ENCODE data around the gene POLR2E. TPM values are rescaled to one million over a fixed set of nuclear protein-coding genes. Genes with fewer than 3 reads are reported as not detected.

The POLR2E gene
- polyA plus RNA-seq, 3 donors: 183 to 222 (median 195) TPM

- H3K9me3 Mint-ChIP-seq: peaks cover 0 to 6% (median under 1%) of the 10 kb centered on the region in 7 donors
- DNase-seq: no peak
- H3K27ac Mint-ChIP-seq: peak overlapping the region; percentile 38 to 91 (median 76)
These were observed 10.1 kb upstream of the POLR2E start for GRCh38 chr19:1105008-1105872.

More at GRCh38 chr19:1105008-1105872, 10.1 kb upstream of the POLR2E start:
- Histone ChIP-seq H3K4me1 (ENCODE audit: control insufficient read depth in 1 of 2, insufficient read depth in 2 of 2, low read length in 2 of 2) (peaks cover 57 to 66% of the 10 kb centered on the region in 2 donors), H3K36me3 (replicated peaks in 1 of 2; ENCODE audit: control insufficient read depth in 1 of 2, insufficient read depth in 2 of 2, low read length in 2 of 2) (peaks cover 29 to 40% of the 10 kb centered on the region in 2 donors), H3K79me2 (ENCODE audit: insufficient read depth, low read length) (peaks cover 27% of the 10 kb centered on the region), H4K20me1 (ENCODE audit: insufficient read depth, low read length) (peaks cover 51% of the 10 kb centered on the region), H3K9ac (ENCODE audit: insufficient read depth, low read length, poor library complexity, severe bottlenecking) (peak overlapping the region; percentile 88), H3K27me3 (ENCODE audit: control insufficient read depth in 2 of 2, insufficient read depth in 2 of 2, low read length in 2 of 2) (no peaks in the 10 kb centered on the region), H2AFZ (ENCODE audit: insufficient read depth, low read depth, low read length, poor library complexity, severe bottlenecking) (no peak overlapping the region), H3K9me3 (replicated peaks in 1 of 2; ENCODE audit: control insufficient read depth in 1 of 2, insufficient read depth in 1 of 2, low read length in 2 of 2) (peaks cover 0 to 2% of the 10 kb centered on the region in 2 donors), H3K4me3 (replicated peaks in 1 of 3; ENCODE audit: low read depth in 2 of 3, low read length in 3 of 3) (peak overlapping the region; percentile 78 to 86 (median 82)), H3K27ac (ENCODE audit: low read depth in 1 of 2, low read length in 2 of 2) (peak overlapping the region; percentile 74 to 77), H3K4me2 (replicated peaks; ENCODE audit: extremely low read depth, low read length, poor library complexity, severe bottlenecking) (peak overlapping the region; percentile 93)
- intact Hi-C loops (cut with micrococcal nuclease): loop anchor here in 1 of 2 donors (10.0 kb wide), 2 partner anchors 80 to 140 kb away; partner anchors contain the start of genes ATP5F1D, CNN2, MIDN and RNU6-2
- peak overlapping the region; percentile 78 to 80 for H3K4me3 Mint-ChIP-seq
- WGBS (ENCODE audit: insufficient coverage): 46% methylated on average over 65 of the region's 69 CpGs
- peaks cover 0 to 3% (median 0%) of the 10 kb centered on the region in 3 donors for H3K27me3 Mint-ChIP-seq (ENCODE audit: low read depth in 3 of 3)
- H3K4me1 Mint-ChIP-seq: peaks cover 40% of the 10 kb centered on the region
- peaks cover 9 to 28% of the 10 kb centered on the region in 2 donors for H3K36me3 Mint-ChIP-seq
- TF ChIP-seq, protein P1, sequence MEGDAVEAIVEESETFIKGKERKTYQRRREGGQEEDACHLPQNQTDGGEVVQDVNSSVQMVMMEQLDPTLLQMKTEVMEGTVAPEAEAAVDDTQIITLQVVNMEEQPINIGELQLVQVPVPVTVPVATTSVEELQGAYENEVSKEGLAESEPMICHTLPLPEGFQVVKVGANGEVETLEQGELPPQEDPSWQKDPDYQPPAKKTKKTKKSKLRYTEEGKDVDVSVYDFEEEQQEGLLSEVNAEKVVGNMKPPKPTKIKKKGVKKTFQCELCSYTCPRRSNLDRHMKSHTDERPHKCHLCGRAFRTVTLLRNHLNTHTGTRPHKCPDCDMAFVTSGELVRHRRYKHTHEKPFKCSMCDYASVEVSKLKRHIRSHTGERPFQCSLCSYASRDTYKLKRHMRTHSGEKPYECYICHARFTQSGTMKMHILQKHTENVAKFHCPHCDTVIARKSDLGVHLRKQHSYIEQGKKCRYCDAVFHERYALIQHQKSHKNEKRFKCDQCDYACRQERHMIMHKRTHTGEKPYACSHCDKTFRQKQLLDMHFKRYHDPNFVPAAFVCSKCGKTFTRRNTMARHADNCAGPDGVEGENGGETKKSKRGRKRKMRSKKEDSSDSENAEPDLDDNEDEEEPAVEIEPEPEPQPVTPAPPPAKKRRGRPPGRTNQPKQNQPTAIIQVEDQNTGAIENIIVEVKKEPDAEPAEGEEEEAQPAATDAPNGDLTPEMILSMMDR (IDR thresholded peaks at IDR 0.05): no peak
